SU-DHL-6 (cell line): Measurements from ENCODE around the gene PMEPA1.

Experiments used
- CTCF ChIP-seq: fragments of 200-600 bp; sonication (generic); IDR thresholded peaks from one replicate; pipeline ENCODE4 v1.5.1; 2017; ENCODE audit warnings: antibody characterized with exemption, mild to moderate bottlenecking, low read length, moderate library complexity; ENCODE audit not compliant: insufficient read depth, poor library complexity, severe bottlenecking
- EZH2phosphoT487 ChIP-seq: fragments of 200-600 bp; sonication (generic), shearing (Covaris generic); conservative IDR thresholded peaks from 2 replicates; pipeline ENCODE4 v1.6.1; 2018; ENCODE audit warnings: mild to moderate bottlenecking, antibody characterized with exemption, low read length, moderate library complexity, mixed read lengths

GRCh38 chr20:57622201-57622570 is 87.6 kb downstream of the PMEPA1 start:
- TF ChIP-seq CTCF (no peak), EZH2phosphoT487 (no peak)
